HepG2 (cell line): ENCODE measurements around the gene COL5A1. TPM values are rescaled to one million over a fixed set of nuclear protein-coding genes. Genes with fewer than 3 reads are reported as not detected.
A peak's percentile ranks its signal among the peaks of the same experiment; 100 is the strongest.

Source experiments
- ATF3 ChIP-seq: sonication (generic); formaldehyde crosslinking; IDR thresholded peaks from 2 replicates; pipeline ENCODE4 v1.4.0; 2020; ENCODE audit warnings: missing genetic modification reagents
- CAMTA2 ChIP-seq: sonication (generic); formaldehyde crosslinking; IDR thresholded peaks from 2 replicates; pipeline ENCODE4 v1.4.0; 2020; ENCODE audit warnings: mild to moderate bottlenecking, missing genetic modification reagents, borderline replicate concordance
- CENPBD1 ChIP-seq: sonication (generic); formaldehyde crosslinking; IDR thresholded peaks from 2 replicates; pipeline ENCODE4 v1.8.0; 2022; ENCODE audit warnings: missing genetic modification reagents, low read depth, mild to moderate bottlenecking, borderline replicate concordance
- CENPT ChIP-seq: sonication (generic); formaldehyde crosslinking; IDR thresholded peaks from 2 replicates; pipeline ENCODE4 v1.8.0; 2022; ENCODE audit warnings: low read depth, mild to moderate bottlenecking, moderate library complexity, missing genetic modification reagents
- FOSL2 ChIP-seq: sonication (generic); formaldehyde crosslinking; IDR thresholded peaks from 2 replicates; pipeline ENCODE4 v1.4.0; 2020; ENCODE audit warnings: missing genetic modification reagents
- IKZF4 ChIP-seq: sonication (generic); formaldehyde crosslinking; IDR thresholded peaks from 2 replicates; pipeline ENCODE4 v1.5.1; 2020; ENCODE audit warnings: borderline replicate concordance, mild to moderate bottlenecking, low read depth, missing genetic modification reagents; ENCODE audit errors: not compliant biosample characterization
- MAFF ChIP-seq: IDR thresholded peaks from 2 replicates; pipeline ENCODE4 v1.6.1; 2011; ENCODE audit warnings: low read depth, low read length, improper control_type of control experiment
- MXI1 ChIP-seq: IDR thresholded peaks from 3 replicates; pipeline ENCODE4 v1.6.1; 2012; ENCODE audit warnings: low read depth, low read length, inconsistent platforms, borderline replicate concordance
- NFE2L2 ChIP-seq: fragments of 150-350 bp; IDR thresholded peaks from 2 replicates; pipeline ENCODE4 v1.6.1; 2014; ENCODE audit warnings: low read length
- POGK ChIP-seq: sonication (generic); formaldehyde crosslinking; conservative IDR thresholded peaks from 2 replicates; pipeline ENCODE4 v1.8.0; 2022; ENCODE audit warnings: mild to moderate bottlenecking, moderate library complexity, missing genetic modification reagents
- SNRNP70 ChIP-seq: fragments of 200-400 bp; formaldehyde crosslinking; IDR thresholded peaks from 2 replicates; pipeline ENCODE4 v1.6.1; 2017; ENCODE audit warnings: mild to moderate bottlenecking, low read depth, low read length, moderate library complexity
- SRF ChIP-seq: IDR thresholded peaks from 2 replicates; pipeline ENCODE4 v1.6.1; 2011; ENCODE audit warnings: mild to moderate bottlenecking, low read depth, low read length, moderate library complexity
- STAT5B ChIP-seq: sonication (generic); formaldehyde crosslinking; IDR thresholded peaks from 2 replicates; pipeline ENCODE4 v1.4.0; 2020; ENCODE audit warnings: missing genetic modification reagents
- TAF1 ChIP-seq: sonication (generic); formaldehyde crosslinking; IDR thresholded peaks from 2 replicates; pipeline ENCODE4 v1.4.0; 2020; ENCODE audit warnings: missing genetic modification reagents
- ZC3H13 ChIP-seq: sonication (generic); formaldehyde crosslinking; IDR thresholded peaks from 2 replicates; pipeline ENCODE4 v1.8.1; 2023; ENCODE audit warnings: mild to moderate bottlenecking, missing genetic modification reagents, moderate library complexity
- ZNF225 ChIP-seq: sonication (generic); formaldehyde crosslinking; IDR thresholded peaks from 2 replicates; pipeline ENCODE4 v1.4.0; 2020; ENCODE audit warnings: mild to moderate bottlenecking, missing genetic modification reagents
- ZNF432 ChIP-seq: sonication (generic); formaldehyde crosslinking; IDR thresholded peaks from 2 replicates; pipeline ENCODE4 v1.5.0; 2020; ENCODE audit warnings: missing genetic modification reagents, mild to moderate bottlenecking, borderline replicate concordance
- ZNF446 ChIP-seq: sonication (generic); formaldehyde crosslinking; IDR thresholded peaks from 2 replicates; pipeline ENCODE4 v1.5.0; 2020; ENCODE audit warnings: mild to moderate bottlenecking, missing genetic modification reagents
- ZNF512 ChIP-seq: sonication (generic); formaldehyde crosslinking; IDR thresholded peaks from 2 replicates; pipeline ENCODE4 v1.4.0; 2020; ENCODE audit warnings: mild to moderate bottlenecking, missing genetic modification reagents
- ZNF703 ChIP-seq: sonication (generic); formaldehyde crosslinking; IDR thresholded peaks from 2 replicates; pipeline ENCODE4 v1.5.1; 2020; ENCODE audit warnings: missing genetic modification reagents, mild to moderate bottlenecking, moderate library complexity, borderline replicate concordance
- ZNF768 ChIP-seq: sonication (generic); formaldehyde crosslinking; IDR thresholded peaks from 2 replicates; pipeline ENCODE4 v1.4.0; 2020; ENCODE audit warnings: missing genetic modification reagents
- ZNF772 ChIP-seq: sonication (generic); formaldehyde crosslinking; IDR thresholded peaks from 2 replicates; pipeline ENCODE4 v1.5.0; 2020; ENCODE audit warnings: mild to moderate bottlenecking, missing genetic modification reagents
- ZSCAN25 ChIP-seq: sonication (generic); formaldehyde crosslinking; IDR thresholded peaks from 2 replicates; pipeline ENCODE4 v1.8.0; 2022; ENCODE audit warnings: mild to moderate bottlenecking, missing genetic modification reagents
- ZXDC ChIP-seq: sonication (generic); formaldehyde crosslinking; IDR thresholded peaks from 2 replicates; pipeline ENCODE4 v1.5.0; 2020; ENCODE audit warnings: mild to moderate bottlenecking, missing genetic modification reagents
- polyA plus RNA-seq, 8 experiments: library from polyadenylated mRNA; depleted of rRNA in 3 of 8; stranded (reverse) in 7 of 8; unstranded in 1 of 8; fragments of >200 nt; fragmentation: Illumina TruSeq in 4 of 8; extraction: Trizol in 4 of 8; gene quantifications; 2 replicates each; pipeline versions ENCODE4 v1.2.1 to v1.2.3, GENCODE V29; 2011 to 2016; ENCODE audit warnings: low read depth in 4 of 8, missing spikeins in 1 of 8, mixed read lengths in 1 of 8; ENCODE audit not compliant: insufficient read depth in 1 of 8
- total RNA-seq, 5 experiments: library from RNA; depleted of rRNA; stranded (reverse); fragments of >200 nt; fragmentation: Illumina TruSeq; extraction: Trizol; gene quantifications; 2 replicates each; pipeline ENCODE4 v1.2.3, GENCODE V29; 2016; ENCODE audit warnings: low read depth in 1 of 5

COL5A1 gene
- total and polyA plus RNA-seq, 2 of the 13 experiments (the other 11 are each of a cell fraction or from before 2014, with no cell fraction given): not detected

GRCh38 chr9:134592018-134592818 is 49.4 kb upstream of the COL5A1 start (continued):
- TF ChIP-seq ZNF225 (CRISPR knock-in tag) (no peak), CAMTA2 (CRISPR knock-in tag) (no peak), ZNF446 (no peak), ZNF703 (CRISPR knock-in tag) (no peak), POGK (no peak), SNRNP70 (no peak), ZC3H13 (CRISPR knock-in tag) (no peak), ZSCAN25 (CRISPR knock-in tag) (no peak), MAFF (no peak), ZNF772 (CRISPR knock-in tag) (no peak), CENPBD1 (no peak), STAT5B (no peak), CENPT (CRISPR knock-in tag) (no peak), TAF1 (CRISPR knock-in tag) (no peak), ZNF768 (CRISPR knock-in tag) (no peak), ZXDC (no peak), FOSL2 (CRISPR knock-in tag) (peak; percentile 90), ATF3 (CRISPR knock-in tag) (peak; percentile 66), ZNF512 (CRISPR knock-in tag) (no peak), IKZF4 (CRISPR knock-in tag) (no peak), NFE2L2 (peak; percentile 38; the same call in 1 of the 2 replicates), ZNF432 (no peak), SRF (no peak), MXI1 (no peak)
